Caco-2 (cell line): Measurements from ENCODE around the gene DNAJB4. TPM values are rescaled to one million over a fixed set of nuclear protein-coding genes. Genes with fewer than 3 reads are reported as not detected.

ENCODE experiments used
- BruUV-seq: library from RNA; stranded (reverse); fragments of 400-500 nt; replicated peaks from 2 replicates; lab custom pipeline; 2021; lab: Mats Ljungman, UMichigan
- CTCF ChIA-PET: fragments of 300-600 bp; sonication (Branson Sonifier 250); formaldehyde crosslinking; loops from one replicate; lab custom pipeline; 2022; ENCODE audit warnings: antibody characterized with exemption; lab: Charles Lee
- POLR2A ChIA-PET: fragments of 300-600 bp; sonication (Branson Sonifier 250); formaldehyde crosslinking; loops from one replicate; lab custom pipeline; 2022; ENCODE audit warnings: antibody characterized with exemption; lab: Charles Lee
- DNase-seq, 2 experiments: peaks; one replicate each; pipeline versions ENCODE4 v3.0.0 to v3.0.0-alpha.2; 2020 to 2022
- H3K27me3 ChIP-seq: replicated peaks from 2 replicates; pipeline ENCODE4 v1.6.0; 2011; ENCODE audit warnings: low read length; ENCODE audit not compliant: control insufficient read depth, insufficient read depth
- H3K36me3 ChIP-seq: 2 replicates; pipeline ENCODE4 v1.5.1; 2011; ENCODE audit warnings: low read length; ENCODE audit not compliant: control insufficient read depth, insufficient read depth
- H3K4me1 ChIP-seq: fragments of 250-450 bp; sonication (Bioruptor Pico); 2 replicates; pipeline ENCODE4 v1.5.1; 2020; ENCODE audit warnings: mild to moderate bottlenecking
- H3K4me3 ChIP-seq: 2 replicates; pipeline ENCODE4 v1.5.1; 2011; ENCODE audit warnings: low read depth, mild to moderate bottlenecking, control low read depth, low read length
- H3K9me3 ChIP-seq: fragments of 250-450 bp; sonication (Bioruptor Pico); 2 replicates; pipeline ENCODE4 v1.5.1; 2020; ENCODE audit warnings: mild to moderate bottlenecking, moderate library complexity
- H3K27ac Mint-ChIP-seq: one replicate; pipeline ENCODE4 v1.8.0; 2022; ENCODE audit warnings: mixed read lengths; ENCODE audit not compliant: unreplicated experiment
- H3K27me3 Mint-ChIP-seq: one replicate; pipeline ENCODE4 v1.8.0; 2022; ENCODE audit warnings: mixed read lengths; ENCODE audit not compliant: insufficient read depth, unreplicated experiment
- H3K36me3 Mint-ChIP-seq: one replicate; pipeline ENCODE4 v1.8.0; 2022; ENCODE audit warnings: mild to moderate bottlenecking, mixed read lengths; ENCODE audit not compliant: insufficient read depth, unreplicated experiment
- H3K4me1 Mint-ChIP-seq: one replicate; pipeline ENCODE4 v1.8.0; 2022; ENCODE audit warnings: low read depth, mixed read lengths; ENCODE audit not compliant: unreplicated experiment
- H3K4me3 Mint-ChIP-seq: one replicate; pipeline ENCODE4 v1.8.0; 2022; ENCODE audit warnings: mild to moderate bottlenecking, moderate library complexity, mixed read lengths; ENCODE audit not compliant: unreplicated experiment
- H3K9me3 Mint-ChIP-seq: one replicate; pipeline ENCODE4 v1.8.0; 2022; ENCODE audit warnings: mixed read lengths; ENCODE audit not compliant: unreplicated experiment
- CTCF ChIP-seq, 2 experiments: fragments of 200-600 bp in 1 of 2; IDR thresholded peaks; 1 replicate in 1 of 2; 2 replicates in 1 of 2; pipeline versions ENCODE4 v1.5.1 to v1.8.0; 2011 to 2022; ENCODE audit warnings: antibody characterized with exemption in 1 of 2, control low read depth in 1 of 2, inconsistent platforms in 1 of 2, low read depth in 1 of 2, low read length in 1 of 2, mild to moderate bottlenecking in 1 of 2, moderate library complexity in 1 of 2; ENCODE audit not compliant: insufficient read depth in 1 of 2, severe bottlenecking in 1 of 2, unreplicated experiment in 1 of 2
- intact Hi-C: fragments of 100-400 bp; cut with micrococcal nuclease; formaldehyde crosslinking; loops from one replicate; pipeline ENCODE4 v1.10.0; 2022; ENCODE audit not compliant: unreplicated experiment
- total RNA-seq: library from RNA; stranded (reverse); gene quantifications from 2 replicates; pipeline ENCODE4 v1.2.3, GENCODE V29; 2022

Gene DNAJB4
- total RNA-seq, 1 experiment from 2014 or later = 6.5 TPM

GRCh38 chr1:78047106-78047505 is 42.4 kb downstream of the DNAJB4 start:
- Histone ChIP-seq H3K4me3 (peak overlapping the region; percentile 82), H3K36me3 (no peaks in the 10 kb centered on the region), H3K4me1 (0 out of 2 replicates have a peak, but pooled peaks cover 3% of the 10 kb centered on the region), H3K9me3 (no peaks in the 10 kb centered on the region), H3K27me3 (no peaks in the 10 kb centered on the region)
- no peaks in the 10 kb centered on the region for H3K9me3 Mint-ChIP-seq
- peak overlapping the region; percentile 77 for H3K4me3 Mint-ChIP-seq
- DNase-seq = no peak
- H3K27ac Mint-ChIP-seq = no peak overlapping the region
- ChIA-PET CTCF (no interaction called here), POLR2A (interaction anchor here (0.6 to 3.5 kb wide), 2 partner anchors 35 to 42 kb away, joined by 4 to 15 read pairs; partner anchors contain the start of gene DNAJB4)
- H3K27me3 Mint-ChIP-seq = no peaks in the 10 kb centered on the region
- no peak for TF ChIP-seq CTCF (IDR thresholded peaks at IDR 0.05; ENCODE audit: insufficient read depth in 1 of 2, low read depth in 1 of 2, low read length in 1 of 2, severe bottlenecking in 1 of 2, unreplicated experiment in 1 of 2)
- intact Hi-C loops = loop anchor here (2.0 to 5.0 kb wide), 2 partner anchors 68 to 70 kb away; partner anchors contain the start of gene FUBP1
- H3K4me1 Mint-ChIP-seq = peaks cover 7% of the 10 kb centered on the region
- no peaks in the 10 kb centered on the region for H3K36me3 Mint-ChIP-seq
- BruUV-seq = TSS peak; percentile 34

GRCh38 chr1:78047631-78048030 is 42.9 kb downstream of the DNAJB4 start:
- Mint-ChIP-seq H3K4me3 (peak overlapping the region; percentile 77), H3K27me3 (no peaks in the 10 kb centered on the region), H3K4me1 (peaks cover 7% of the 10 kb centered on the region), H3K9me3 (no peaks in the 10 kb centered on the region), H3K36me3 (no peaks in the 10 kb centered on the region), H3K27ac (no peak overlapping the region)
- no peaks in the 10 kb centered on the region for H3K36me3 ChIP-seq
- H3K4me3 ChIP-seq = peak overlapping the region; percentile 82; the same call in 1 of the 2 replicates
- H3K27me3 ChIP-seq = no peaks in the 10 kb centered on the region
- ChIA-PET POLR2A (interaction anchor here (0.6 to 3.5 kb wide), 2 partner anchors 35 to 43 kb away, joined by 4 to 15 read pairs; partner anchors contain the start of gene DNAJB4), CTCF (no interaction called here)
- BruUV-seq = no TSS peak
- no peaks in the 10 kb centered on the region for H3K9me3 ChIP-seq
- no peak for TF ChIP-seq CTCF (IDR thresholded peaks at IDR 0.05; ENCODE audit: insufficient read depth in 1 of 2, low read depth in 1 of 2, low read length in 1 of 2, severe bottlenecking in 1 of 2, unreplicated experiment in 1 of 2)
- intact Hi-C loops = loop anchor here (2.0 to 5.0 kb wide), 2 partner anchors 67 to 70 kb away; partner anchors contain the start of gene FUBP1
- no peak for DNase-seq
- H3K4me1 ChIP-seq = 0 out of 2 replicates have a peak, but pooled peaks cover 3% of the 10 kb centered on the region

- Mint-ChIP-seq H3K36me3 (no peaks in the 10 kb centered on the region), H3K4me3 (no peak overlapping the region), H3K9me3 (no peaks in the 10 kb centered on the region), H3K4me1 (peaks cover 7% of the 10 kb centered on the region), H3K27ac (no peak overlapping the region), H3K27me3 (no peaks in the 10 kb centered on the region)
- TF ChIP-seq CTCF (IDR thresholded peaks at IDR 0.05; ENCODE audit: insufficient read depth in 1 of 2, low read depth in 1 of 2, low read length in 1 of 2, severe bottlenecking in 1 of 2, unreplicated experiment in 1 of 2) = no peak
- Histone ChIP-seq H3K27me3 (no peaks in the 10 kb centered on the region), H3K4me3 (no peak overlapping the region), H3K9me3 (no peaks in the 10 kb centered on the region), H3K4me1 (0 out of 2 replicates have a peak, but pooled peaks cover 3% of the 10 kb centered on the region), H3K36me3 (no peaks in the 10 kb centered on the region)
- ChIA-PET CTCF (no interaction called here), POLR2A (no interaction called here)
- no peak for DNase-seq
- no TSS peak for BruUV-seq
- intact Hi-C loops = loop anchor here (5.0 kb wide), 1 partner anchor 71 kb away; the partner anchor contains the start of gene FUBP1
These were observed 43.7 kb downstream of the DNAJB4 start for GRCh38 chr1:78048446-78048845.
